ENCODE results near the gene CCDC13.

GRCh38 chr3:42733501-42734262 is 39.4 kb downstream of the CCDC13 start:
- TF ChIP-seq EZH2 (IDR thresholded peaks at IDR 0.05; ENCODE audit: low read length, missing control alignments) = no peak
- TF ChIP-seq CTCF (conservative IDR thresholded peaks at IDR 0.05 in 1 of 2, IDR thresholded peaks at IDR 0.05 in 1 of 2; ENCODE audit: low read depth in 1 of 2, low read length in 2 of 2) = no peak
